Loucy (cell line): ENCODE data around the gene AFF3.

Experiments used
- H2AFZ ChIP-seq: fragments of 200-600 bp; sonication (generic); 2 replicates; pipeline ENCODE4 v1.6.0; 2016; ENCODE audit warnings: antibody characterized with exemption, mild to moderate bottlenecking, low read length, moderate library complexity
- H3F3A ChIP-seq: fragments of 200-600 bp; 2 replicates; pipeline ENCODE4 v1.6.0; 2016; ENCODE audit warnings: antibody characterized with exemption, low read depth, mild to moderate bottlenecking
- H3K27me3 ChIP-seq: fragments of 200-600 bp; sonication (generic); 2 replicates; pipeline ENCODE4 v1.6.1; 2014; ENCODE audit warnings: low read length, mild to moderate bottlenecking; ENCODE audit not compliant: insufficient read depth, poor library complexity, severe bottlenecking
- H3K36me3 ChIP-seq: fragments of 200-600 bp; sonication (generic); 2 replicates; pipeline ENCODE4 v1.6.1; 2016; ENCODE audit warnings: low read length; ENCODE audit not compliant: insufficient read depth
- H3K4me1 ChIP-seq: fragments of 200-600 bp; sonication (generic); 2 replicates; pipeline ENCODE4 v1.5.1; 2014; ENCODE audit warnings: low read length, mild to moderate bottlenecking; ENCODE audit not compliant: insufficient read depth, poor library complexity, severe bottlenecking
- H3K4me2 ChIP-seq: fragments of 200-600 bp; sonication (generic); 2 replicates; pipeline ENCODE4 v1.6.0; 2014; ENCODE audit warnings: antibody characterized with exemption, low read length, low read depth, mild to moderate bottlenecking; ENCODE audit not compliant: poor library complexity, severe bottlenecking
- H3K4me3 ChIP-seq: fragments of 200-600 bp; sonication (generic); 2 replicates; pipeline ENCODE4 v1.5.1; 2014; ENCODE audit warnings: low read length, mild to moderate bottlenecking, mixed read lengths; ENCODE audit not compliant: poor library complexity, severe bottlenecking
- H3K79me2 ChIP-seq: fragments of 200-600 bp; sonication (generic); 2 replicates; pipeline ENCODE4 v1.6.1; 2014; ENCODE audit warnings: low read length; ENCODE audit not compliant: insufficient read depth
- H3K9ac ChIP-seq: fragments of 200-600 bp; sonication (generic); 2 replicates; pipeline ENCODE4 v1.6.0; 2014; ENCODE audit warnings: mild to moderate bottlenecking, low read depth, low read length, moderate library complexity; ENCODE audit not compliant: poor library complexity, severe bottlenecking
- H3K9me2 ChIP-seq: fragments of 200-600 bp; sonication (generic); replicated peaks from 2 replicates; pipeline ENCODE4 v1.6.1; 2016; ENCODE audit warnings: low read depth, low read length, mixed read lengths
- H3K9me3 ChIP-seq: fragments of 200-600 bp; sonication (generic); 2 replicates; pipeline ENCODE4 v1.6.1; 2014; ENCODE audit warnings: mild to moderate bottlenecking, antibody characterized with exemption, low read length, low read depth; ENCODE audit not compliant: insufficient read depth
- H4K20me1 ChIP-seq: fragments of 200-600 bp; sonication (generic); 2 replicates; pipeline ENCODE4 v1.6.0; 2014; ENCODE audit warnings: antibody characterized with exemption, low read length, mild to moderate bottlenecking; ENCODE audit not compliant: insufficient read depth, poor library complexity, severe bottlenecking
- CTCF ChIP-seq: fragments of 200-600 bp; sonication (generic); conservative IDR thresholded peaks from 2 replicates; pipeline ENCODE4 v1.5.1; 2014; ENCODE audit warnings: mild to moderate bottlenecking, antibody characterized with exemption, low read length
- EZH2phosphoT487 ChIP-seq: fragments of 200-600 bp; IDR thresholded peaks from 2 replicates; pipeline ENCODE4 v1.6.1; 2018; ENCODE audit warnings: antibody characterized with exemption, mild to moderate bottlenecking, moderate library complexity, borderline replicate concordance

The AFF3 gene

GRCh38 chr2:99806758-99807157 is 335.6 kb downstream of the AFF3 start:
- H3K27me3 ChIP-seq: no peaks in the 10 kb centered on the region
- no peak overlapping the region for H3K4me2 ChIP-seq
- no peak overlapping the region for H3K9ac ChIP-seq
- no peak overlapping the region for H2AFZ ChIP-seq
- H3K9me3 ChIP-seq: no peaks in the 10 kb centered on the region
- H4K20me1 ChIP-seq: no peaks in the 10 kb centered on the region
- H3K9me2 ChIP-seq: no peaks in the 10 kb centered on the region
- H3K4me3 ChIP-seq: no peak overlapping the region
- H3K4me1 ChIP-seq: peaks cover 14% of the 10 kb centered on the region
- TF ChIP-seq CTCF (no peak), EZH2phosphoT487 (no peak)
- H3K79me2 ChIP-seq: no peaks in the 10 kb centered on the region
- no peaks in the 10 kb centered on the region for H3F3A ChIP-seq
- H3K36me3 ChIP-seq: no peaks in the 10 kb centered on the region

GRCh38 chr2:99805930-99806476 is 336.4 kb downstream of the AFF3 start:
- H3K9me2 ChIP-seq: no peaks in the 10 kb centered on the region
- H3K4me1 ChIP-seq: peaks cover 14% of the 10 kb centered on the region
- no peaks in the 10 kb centered on the region for H4K20me1 ChIP-seq
- no peaks in the 10 kb centered on the region for H3F3A ChIP-seq
- no peaks in the 10 kb centered on the region for H3K36me3 ChIP-seq
- no peak overlapping the region for H3K4me3 ChIP-seq
- no peak overlapping the region for H3K4me2 ChIP-seq
- no peak overlapping the region for H3K9ac ChIP-seq
- H3K27me3 ChIP-seq: no peaks in the 10 kb centered on the region
- no peaks in the 10 kb centered on the region for H3K79me2 ChIP-seq
- H3K9me3 ChIP-seq: no peaks in the 10 kb centered on the region
- TF ChIP-seq CTCF: no peak
- TF ChIP-seq EZH2phosphoT487: no peak
- H2AFZ ChIP-seq: no peak overlapping the region

- Histone ChIP-seq H3K79me2 (no peaks in the 10 kb centered on the region), H3K4me2 (no peak overlapping the region), H3K36me3 (no peaks in the 10 kb centered on the region), H3K27me3 (no peaks in the 10 kb centered on the region), H3K9ac (no peak overlapping the region), H3K9me2 (no peaks in the 10 kb centered on the region), H3K9me3 (no peaks in the 10 kb centered on the region), H3K4me1 (peaks cover 14% of the 10 kb centered on the region), H2AFZ (no peak overlapping the region), H3F3A (no peaks in the 10 kb centered on the region), H4K20me1 (no peaks in the 10 kb centered on the region), H3K4me3 (no peak overlapping the region)
- TF ChIP-seq EZH2phosphoT487 (no peak), CTCF (no peak)
Observed at GRCh38 chr2:99803846-99804245, 338.5 kb downstream of the AFF3 start.
